HCT116 (cell line): Measurements from ENCODE around the gene CACNG5.
A peak's percentile ranks its signal among the peaks of the same experiment; 100 is the strongest.

Source experiments
- CEBPB ChIP-seq: IDR thresholded peaks from 2 replicates; pipeline ENCODE4 v1.6.1; 2012; ENCODE audit warnings: low read depth
- CTCF ChIP-seq, 3 experiments: fragments of 200-600 bp in 1 of 3; sonication (generic) in 1 of 3; IDR thresholded peaks in 2 of 3; conservative IDR thresholded peaks in 1 of 3; 2 replicates each; pipeline ENCODE4 v1.5.1; 2012 to 2017; ENCODE audit warnings: low read depth in 2 of 3, low read length in 2 of 3, antibody characterized with exemption in 1 of 3, borderline replicate concordance in 1 of 3, control low read depth in 1 of 3, mild to moderate bottlenecking in 1 of 3, mixed read lengths in 1 of 3, mixed run types in 1 of 3, moderate library complexity in 1 of 3; ENCODE audit not compliant: insufficient read depth in 1 of 3
- JUND ChIP-seq: IDR thresholded peaks from 2 replicates; pipeline ENCODE4 v1.6.1; 2012
- POLR2A ChIP-seq: IDR thresholded peaks from 2 replicates; pipeline ENCODE4 v1.7.0; 2011; ENCODE audit warnings: borderline replicate concordance; ENCODE audit not compliant: insufficient read depth, insufficient read length; ENCODE audit errors: extremely low read depth
- POLR2AphosphoS5 ChIP-seq: IDR thresholded peaks from 2 replicates; pipeline ENCODE4 v1.6.1; 2011; ENCODE audit warnings: mild to moderate bottlenecking, low read depth, low read length, moderate library complexity
- ZFX ChIP-seq: fragments of 450-650 bp; IDR thresholded peaks from 2 replicates; pipeline ENCODE4 v1.6.1; 2017
- TF ChIP-seq, protein P1 (sequence below): IDR thresholded peaks from 2 replicates; pipeline ENCODE4 v1.6.1; 2012
- TF ChIP-seq, protein P2 (sequence below): IDR thresholded peaks from 2 replicates; pipeline ENCODE4 v1.6.1; 2012

- TF ChIP-seq CTCF (IDR thresholded peaks at IDR 0.05 in 2 of 3, conservative IDR thresholded peaks at IDR 0.05 in 1 of 3; ENCODE audit: borderline replicate concordance in 1 of 3, insufficient read depth in 1 of 3, low read depth in 2 of 3, low read length in 2 of 3) (peak; percentile 66 to 82 (median 79)), POLR2AphosphoS5 (no peak), ZFX (no peak), JUND (no peak), POLR2A (no peak), CEBPB (no peak)
- TF ChIP-seq, protein P1, sequence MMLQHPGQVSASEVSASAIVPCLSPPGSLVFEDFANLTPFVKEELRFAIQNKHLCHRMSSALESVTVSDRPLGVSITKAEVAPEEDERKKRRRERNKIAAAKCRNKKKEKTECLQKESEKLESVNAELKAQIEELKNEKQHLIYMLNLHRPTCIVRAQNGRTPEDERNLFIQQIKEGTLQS: no peak
- TF ChIP-seq, protein P2, sequence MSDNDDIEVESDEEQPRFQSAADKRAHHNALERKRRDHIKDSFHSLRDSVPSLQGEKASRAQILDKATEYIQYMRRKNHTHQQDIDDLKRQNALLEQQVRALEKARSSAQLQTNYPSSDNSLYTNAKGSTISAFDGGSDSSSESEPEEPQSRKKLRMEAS: no peak
Measured at GRCh38 chr17:66915204-66915611, 80.3 kb downstream of the CACNG5 start.
